Hair follicle dermal papilla cell (primary cell): Measurements from ENCODE around the gene INPP5A. TPM values are rescaled to one million over a fixed set of nuclear protein-coding genes. Genes with fewer than 3 reads are reported as not detected.

ENCODE experiments used
- total RNA-seq: library from RNA; depleted of rRNA; stranded (reverse); fragments of >200 nt; gene quantifications from 2 replicates; pipeline ENCODE4 v1.2.3, GENCODE V29; 2012

Gene INPP5A, protein sequence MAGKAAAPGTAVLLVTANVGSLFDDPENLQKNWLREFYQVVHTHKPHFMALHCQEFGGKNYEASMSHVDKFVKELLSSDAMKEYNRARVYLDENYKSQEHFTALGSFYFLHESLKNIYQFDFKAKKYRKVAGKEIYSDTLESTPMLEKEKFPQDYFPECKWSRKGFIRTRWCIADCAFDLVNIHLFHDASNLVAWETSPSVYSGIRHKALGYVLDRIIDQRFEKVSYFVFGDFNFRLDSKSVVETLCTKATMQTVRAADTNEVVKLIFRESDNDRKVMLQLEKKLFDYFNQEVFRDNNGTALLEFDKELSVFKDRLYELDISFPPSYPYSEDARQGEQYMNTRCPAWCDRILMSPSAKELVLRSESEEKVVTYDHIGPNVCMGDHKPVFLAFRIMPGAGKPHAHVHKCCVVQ
- total RNA-seq = 25.5 and 25.8 TPM in 2 replicates

DNA sequence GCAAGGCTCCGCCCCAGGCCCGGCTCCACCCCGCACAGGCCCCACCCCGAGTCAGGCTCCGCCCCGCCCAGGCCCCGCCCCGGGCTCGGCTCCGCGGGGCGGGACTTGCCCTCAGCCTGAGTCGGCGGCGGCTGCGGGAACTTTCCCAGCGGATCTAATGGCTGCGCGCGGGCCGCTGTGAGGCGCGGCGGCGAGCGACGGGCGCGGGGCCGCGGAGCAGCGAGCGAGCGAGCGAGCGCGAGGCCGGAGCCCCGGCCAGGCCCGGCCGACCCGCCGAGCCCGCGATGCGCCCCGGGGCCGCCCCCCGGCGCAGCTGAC is at the start of gene INPP5A:
Gene INPP5A, plus strand, starts transcription at position 104 of the 318 bp plus-strand sequence. CDS start 310 bp downstream, outside the sequence.

DNA sequence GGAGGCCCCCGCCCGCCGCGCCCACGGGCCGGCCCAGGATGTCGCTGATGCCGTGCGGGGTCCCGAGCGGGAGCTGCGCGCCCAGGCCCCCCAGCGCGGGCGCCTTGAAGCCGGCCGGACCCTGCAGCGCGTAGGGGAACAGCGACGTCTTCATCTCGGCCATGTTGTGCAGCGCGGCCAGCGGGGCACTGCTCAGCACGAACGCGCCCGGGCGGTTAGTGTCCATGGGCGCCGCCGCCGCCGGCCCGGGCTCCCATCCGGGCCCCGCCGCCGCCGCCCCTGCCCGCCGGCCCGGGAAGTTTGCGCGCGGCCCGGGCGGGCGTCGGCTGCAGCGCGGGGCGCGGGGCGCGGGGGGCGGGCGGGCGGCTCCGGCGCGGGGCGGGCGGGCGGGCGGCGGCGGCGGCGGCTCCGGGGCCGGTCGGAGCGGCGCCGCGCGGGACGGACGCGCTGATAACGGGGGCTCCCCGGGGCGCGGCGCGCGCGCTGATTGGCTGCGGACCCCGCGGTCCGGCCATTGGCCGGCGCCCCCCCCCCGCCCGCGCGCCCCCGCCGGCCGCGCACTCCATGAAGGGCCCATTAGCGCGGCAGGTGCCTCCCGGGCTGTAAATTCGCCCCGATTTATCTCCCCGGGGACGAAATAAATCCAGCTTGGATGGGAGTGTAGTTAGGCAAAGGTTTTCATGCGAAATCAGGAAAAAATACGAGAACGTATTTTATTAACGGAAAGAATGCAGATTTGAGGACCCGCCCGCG is 248.3 kb downstream of the INPP5A start, which contains the start of gene NKX6-2:
Gene NKX6-2, minus strand, starts transcription at position 425 of the 753 bp plus-strand sequence. Its CDS starts 199 bp downstream, at position 226.

Other genes with a start within 250 kb of the INPP5A start
- gene STK32C, start 229.8 kb upstream of the INPP5A start, total RNA-seq = 11.0 and 15.2 TPM in 2 replicates
- gene LRRC27, start 205.6 kb upstream of the INPP5A start, total RNA-seq = 18.8 and 19.8 TPM in 2 replicates
- gene PWWP2B, start 140.6 kb upstream of the INPP5A start, total RNA-seq = 26.0 and 26.3 TPM in 2 replicates
- gene NKX6-2, start 248.4 kb downstream of the INPP5A start, total RNA-seq = not detected in 2 replicates